Ramos (cell line): ENCODE data around the gene BCHE.

Experiments
- in situ Hi-C: fragments of 300-500 bp; cut with MboI; formaldehyde crosslinking; loops from one replicate; pipeline ENCODE4 v1.14.3; 2022; ENCODE audit warnings: low sequenced_read_pairs; ENCODE audit not compliant: unreplicated experiment

Gene BCHE

DNA sequence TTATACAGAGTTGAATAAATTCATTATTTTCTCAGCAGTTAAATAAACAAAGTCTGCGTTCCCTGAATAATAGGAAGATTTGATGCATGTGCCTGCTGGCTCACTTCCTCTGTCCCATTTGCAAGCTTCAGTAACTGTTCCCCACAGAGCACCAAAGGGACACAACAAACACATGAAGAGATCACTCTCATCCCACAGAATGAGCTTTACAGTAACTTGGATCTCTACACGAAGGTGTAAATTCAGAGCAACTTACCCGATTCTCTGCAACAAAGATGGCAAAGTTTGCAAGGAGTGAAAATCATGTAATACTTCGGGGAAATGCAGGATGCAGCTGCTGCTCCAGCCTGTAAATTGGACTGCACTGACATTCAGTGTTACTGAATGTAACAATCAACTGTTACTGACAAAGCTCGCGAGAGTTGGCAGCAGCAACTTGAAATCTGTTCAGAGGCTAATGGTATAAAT, at the start of gene BCHE:
TSS of gene BCHE (minus strand) at position 366 of the 468 bp plus-strand sequence. CDS start 6,390 bp downstream, outside the sequence.
- in situ Hi-C loops: no loop called here

GRCh38 chr3:165885558-165886270, 48.5 kb upstream of the BCHE start:
- in situ Hi-C loops: no loop called here

GRCh38 chr3:165884518-165884917, 47.3 kb upstream of the BCHE start:
- in situ Hi-C loops: no loop called here

DNA sequence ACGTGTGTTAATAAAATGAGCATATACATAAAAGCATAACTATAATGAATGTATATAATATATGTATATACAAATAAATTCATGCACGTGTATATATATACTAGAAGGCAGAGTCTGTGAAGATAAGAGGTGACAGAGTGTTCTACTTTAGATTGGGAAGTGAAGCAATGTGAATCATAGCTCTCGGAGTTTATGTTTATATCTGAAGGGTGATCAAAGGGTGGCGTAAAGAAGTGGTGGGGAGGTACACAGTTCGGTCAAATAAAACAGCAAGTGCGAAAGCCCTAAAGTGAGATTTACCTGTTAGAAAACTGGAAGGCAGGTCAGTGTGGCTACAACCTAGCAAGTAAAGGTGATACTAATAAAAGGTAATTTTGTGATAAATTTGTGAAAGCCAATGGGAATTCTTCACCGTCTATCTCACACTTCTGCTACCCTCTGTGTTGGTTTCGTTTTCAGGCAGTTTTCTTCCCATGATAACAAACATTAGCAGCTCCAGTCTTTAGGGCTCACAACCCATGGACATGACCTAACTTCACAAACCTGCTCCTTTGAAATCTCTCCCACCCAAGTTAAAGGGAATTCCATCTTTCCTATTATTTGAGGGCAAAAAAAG, 46.7 kb upstream of the BCHE start:
- in situ Hi-C loops: no loop called here

DNA sequence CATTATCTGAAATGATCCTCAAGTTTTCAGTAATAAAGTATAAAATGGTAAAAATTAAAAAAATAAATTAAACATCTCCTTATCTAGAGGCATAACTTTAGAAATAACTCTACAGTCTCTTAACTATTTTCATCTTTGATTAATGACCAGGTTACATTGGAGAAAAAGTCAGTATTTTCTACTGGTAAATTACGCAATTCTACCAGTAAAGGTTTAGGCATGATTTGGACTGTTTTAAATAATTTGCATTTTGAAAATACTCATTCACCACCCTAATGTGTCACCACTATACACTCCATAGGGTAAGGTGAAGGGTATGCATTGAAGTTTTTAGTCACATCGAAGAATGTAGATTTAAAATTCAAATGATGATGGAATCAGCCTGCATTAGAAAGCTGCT, 45.9 kb upstream of the BCHE start:
- in situ Hi-C loops: no loop called here

GRCh38 chr3:165875644-165876043, 38.4 kb upstream of the BCHE start:
- in situ Hi-C loops: no loop called here

DNA sequence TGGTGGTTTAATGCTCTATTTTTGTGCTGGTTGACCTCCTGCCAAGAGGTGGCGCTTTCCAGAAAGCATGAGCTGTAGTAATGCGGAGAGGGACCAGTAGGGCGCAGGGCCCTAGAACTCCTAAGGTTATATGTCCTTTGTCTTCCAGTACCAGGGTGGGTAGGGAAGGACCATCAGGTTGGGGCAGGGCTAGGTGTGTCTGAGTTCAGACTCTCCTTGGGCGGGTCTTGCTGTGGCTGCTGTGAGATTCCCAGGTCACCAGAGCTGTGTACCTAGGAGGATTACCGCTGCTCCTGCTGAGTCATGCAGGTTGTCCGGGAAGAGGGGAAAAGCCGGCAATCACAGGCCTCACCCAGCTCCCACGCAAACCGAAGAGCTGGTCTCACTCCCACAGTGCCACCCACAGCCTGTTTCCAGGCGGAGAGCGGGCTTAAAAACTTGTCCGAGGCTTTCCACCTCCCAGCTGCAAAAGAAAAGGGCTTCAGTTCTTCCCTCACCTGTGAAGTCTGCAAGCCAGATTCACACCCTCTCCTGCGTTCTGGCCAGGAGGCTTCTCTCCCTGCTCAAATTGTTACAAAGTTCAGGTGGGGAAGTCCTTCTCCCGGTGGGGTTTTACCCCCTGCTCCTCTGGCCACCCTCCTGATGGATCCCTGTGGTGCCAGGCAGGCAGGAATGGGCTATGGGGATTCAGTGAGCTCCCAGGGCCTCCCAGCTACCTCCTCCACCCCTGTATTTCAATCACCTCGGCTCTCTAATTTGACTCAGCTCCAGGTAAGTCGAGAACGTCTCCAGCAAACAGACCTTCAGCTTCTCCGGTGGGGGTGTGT, 37.7 kb upstream of the BCHE start:
- in situ Hi-C loops: no loop called here

GRCh38 chr3:165868088-165868487, 30.9 kb upstream of the BCHE start:
- in situ Hi-C loops: no loop called here

GRCh38 chr3:165859061-165859460, 21.8 kb upstream of the BCHE start:
- in situ Hi-C loops: no loop called here

GRCh38 chr3:165855581-165855980, 18.4 kb upstream of the BCHE start:
- in situ Hi-C loops: no loop called here

DNA sequence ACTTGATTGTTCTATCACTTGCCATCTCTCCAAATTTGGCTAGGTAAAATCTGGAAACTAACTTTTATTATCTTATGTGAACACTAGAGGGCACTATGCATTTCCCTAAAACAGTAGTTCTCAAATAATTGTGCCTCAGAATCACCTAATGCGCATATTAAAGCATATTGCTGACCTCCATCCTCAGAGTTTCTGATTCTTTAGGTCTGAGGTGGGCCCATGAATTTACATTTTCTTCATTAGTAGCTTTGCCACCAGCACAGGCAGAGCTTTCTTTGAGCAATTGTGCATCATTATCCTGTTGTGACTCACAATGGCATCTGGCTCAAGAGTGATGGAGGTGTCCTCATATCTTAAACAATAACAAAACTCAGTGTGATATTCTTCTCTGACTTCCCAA, 17.5 kb upstream of the BCHE start:
- in situ Hi-C loops: no loop called here

- in situ Hi-C loops: no loop called here
Measured at GRCh38 chr3:165852711-165853110, 15.5 kb upstream of the BCHE start.

GRCh38 chr3:165852191-165852590, 15.0 kb upstream of the BCHE start:
- in situ Hi-C loops: no loop called here

- in situ Hi-C loops: no loop called here
Measured at GRCh38 chr3:165846056-165846455, 8.8 kb upstream of the BCHE start.

DNA sequence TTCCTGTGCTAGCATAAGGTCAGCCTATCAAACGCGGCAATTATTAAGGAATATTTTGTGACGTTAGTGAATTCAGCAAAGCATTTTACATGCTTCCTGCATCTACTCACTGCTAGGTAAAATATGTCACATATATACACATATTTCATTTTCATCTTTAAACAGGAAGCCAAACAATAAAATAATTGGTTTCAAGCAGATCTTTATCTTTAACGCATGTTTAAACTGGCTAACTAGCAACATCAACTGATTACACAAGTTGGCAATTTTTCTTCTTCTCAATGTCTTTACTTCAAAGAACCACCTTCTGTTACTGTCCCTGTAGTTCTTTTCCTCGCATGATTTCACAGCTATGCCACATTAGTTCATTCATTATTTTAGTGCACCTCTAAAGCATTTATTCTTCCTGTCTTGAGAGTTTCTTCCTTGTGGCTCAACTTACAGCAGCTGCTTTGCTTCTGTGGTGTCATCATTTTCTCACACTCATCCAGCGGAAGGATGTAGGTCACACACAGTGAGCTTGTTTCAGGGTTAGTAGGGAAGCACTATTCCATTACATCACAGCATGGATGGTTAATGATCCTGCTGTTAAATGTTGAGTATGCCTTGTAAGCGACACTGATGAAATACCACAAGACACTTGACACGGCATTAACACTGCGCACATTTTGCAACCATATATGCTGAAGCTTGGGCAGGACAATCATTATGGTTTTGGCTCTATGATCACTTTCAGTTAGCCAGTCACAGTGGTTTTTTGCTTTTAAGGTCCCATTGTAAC, 2.3 kb upstream of the BCHE start:
- in situ Hi-C loops: no loop called here

- in situ Hi-C loops: no loop called here
Measured at GRCh38 chr3:165837801-165838200, 578 bp upstream of the BCHE start.

- in situ Hi-C loops: no loop called here
Measured at GRCh38 chr3:165835431-165835830, 1.8 kb downstream of the BCHE start.

DNA sequence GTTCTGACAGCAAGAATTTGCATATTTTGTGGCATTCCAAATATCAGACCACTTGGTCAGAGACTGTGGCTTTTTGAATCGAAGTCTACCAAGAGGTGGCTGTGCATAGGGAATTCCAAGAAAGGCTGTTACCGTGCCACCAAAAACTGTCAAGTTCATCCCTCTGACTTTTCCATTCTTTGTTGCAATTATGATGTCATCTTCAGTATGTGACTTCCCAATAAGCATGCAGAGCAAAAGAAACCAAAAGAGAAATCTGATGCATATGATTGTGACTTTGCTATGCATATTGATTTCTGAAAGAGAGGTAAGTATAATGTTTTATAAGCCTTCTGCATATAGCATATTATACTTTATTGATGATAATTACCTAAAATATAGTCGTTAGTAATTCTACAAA, 6.5 kb downstream of the BCHE start:
- in situ Hi-C loops: no loop called here

DNA sequence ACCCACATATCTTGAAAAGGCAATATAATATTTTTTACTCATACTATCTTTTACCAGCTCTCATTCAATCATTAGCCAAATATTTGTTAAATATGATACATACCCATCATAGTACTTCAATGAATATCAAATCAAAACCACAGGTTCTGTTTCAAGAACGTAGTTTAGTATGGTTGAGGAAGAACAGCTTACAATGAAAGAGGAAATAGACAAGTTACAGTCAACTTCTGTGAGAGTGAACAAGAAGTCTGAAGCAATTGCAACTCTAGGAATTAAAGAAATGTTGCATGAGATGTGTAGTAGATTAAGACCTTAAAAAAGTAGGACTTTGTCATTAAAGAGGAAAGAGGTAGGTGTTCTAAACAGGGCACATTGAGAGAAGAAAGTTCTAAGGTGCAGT, 9.3 kb downstream of the BCHE start:
- in situ Hi-C loops: no loop called here

DNA sequence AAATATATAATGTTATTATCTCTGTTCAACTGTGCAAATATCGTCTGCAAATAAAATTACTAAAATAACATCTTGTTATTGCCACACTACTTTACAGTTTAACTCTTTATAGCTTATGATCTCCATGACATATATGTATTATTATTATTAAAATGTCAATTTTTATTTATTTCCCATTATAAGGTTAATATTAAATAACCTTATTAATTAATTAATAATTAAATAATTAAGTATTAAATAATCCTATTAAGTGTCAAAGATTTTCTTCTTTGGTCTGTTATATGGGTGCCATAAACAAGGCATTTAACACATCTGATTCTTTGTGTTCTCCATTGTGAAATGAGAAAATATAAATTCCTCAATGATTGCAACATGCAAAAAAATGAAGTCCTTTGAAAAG, 10.0 kb downstream of the BCHE start:
- in situ Hi-C loops: no loop called here
